K562 (cell line): ENCODE measurements around the gene PDZD2. TPM values are rescaled to one million over a fixed set of nuclear protein-coding genes. Genes with fewer than 3 reads are reported as not detected.

Experiments used
- MGA ChIP-seq: fragments of 450-650 bp; IDR thresholded peaks from 2 replicates; pipeline ENCODE4 v1.6.1; 2016; ENCODE audit warnings: mild to moderate bottlenecking, moderate library complexity
- ZBTB26 ChIP-seq: fragments of 450-650 bp; formaldehyde crosslinking; IDR thresholded peaks from 2 replicates; pipeline ENCODE4 v1.4.0; 2022; ENCODE audit warnings: missing genetic modification characterization
- polyA plus RNA-seq, 8 experiments: library from polyadenylated mRNA; depleted of rRNA in 4 of 8; stranded (reverse) in 5 of 8; unstranded in 3 of 8; fragments of >200 nt; fragmentation: Nextera tagmentation in 2 of 8; fragmentation: Illumina TruSeq in 1 of 8; extraction: Ambion mirVana in 2 of 8; extraction: Trizol in 1 of 8; gene quantifications; 2 replicates each; pipeline versions ENCODE4 v1.2.1 to v1.2.3, GENCODE V29; 2011 to 2014; ENCODE audit warnings: inconsistent platforms in 1 of 8, missing spikeins in 1 of 8
- total RNA-seq, 7 experiments: library from RNA; depleted of rRNA in 6 of 7; stranded (reverse); fragments of >200 nt in 6 of 7; fragmentation: Illumina TruSeq in 2 of 7; extraction: Trizol in 2 of 7; gene quantifications; 2 replicates each; pipeline versions ENCODE4 v1.2.1 to v1.2.3, GENCODE V29; 2011 to 2021; ENCODE audit warnings: low replicate concordance in 1 of 7

PDZD2 gene
- total and polyA plus RNA-seq, 9 of the 15 experiments (the other 6 are each of a cell fraction or from before 2014, with no cell fraction given), result 0.02 to 0.08 (median 0.04) TPM; not detected in 6

- TF ChIP-seq ZBTB26 (no peak), MGA (no peak)
Measured at GRCh38 chr5:31759925-31760324, 121.0 kb downstream of the PDZD2 start (continued).
